Mesendoderm (in vitro differentiated cells): ENCODE results near the gene TAC4.
A peak's percentile ranks its signal among the peaks of the same experiment; 100 is the strongest.

Source experiments
- DNase-seq: peaks from one replicate; pipeline ENCODE4 v3.0.0; 2013
- H2AK5ac ChIP-seq: 2 replicates; pipeline ENCODE4 v1.6.1; 2013; ENCODE audit warnings: low read length, inconsistent platforms
- H2BK120ac ChIP-seq: 2 replicates; pipeline ENCODE4 v1.6.1; 2013; ENCODE audit warnings: low read depth, mild to moderate bottlenecking, low read length, moderate library complexity, mixed read lengths
- H2BK15ac ChIP-seq: replicated peaks from 2 replicates; pipeline ENCODE4 v1.6.1; 2013; ENCODE audit warnings: low read depth, mild to moderate bottlenecking, moderate library complexity
- H2BK5ac ChIP-seq: 2 replicates; pipeline ENCODE4 v1.6.1; 2013; ENCODE audit warnings: low read length, inconsistent platforms
- H3K18ac ChIP-seq: 2 replicates; pipeline ENCODE4 v1.6.1; 2013; ENCODE audit warnings: mild to moderate bottlenecking, low read length, mixed read lengths
- H3K23ac ChIP-seq: one replicate; pipeline ENCODE4 v1.6.1; 2013; ENCODE audit warnings: low read length
- H3K27ac ChIP-seq: 2 replicates; pipeline ENCODE4 v1.5.1; 2013; ENCODE audit warnings: low read depth, mild to moderate bottlenecking, inconsistent platforms, low read length, moderate library complexity
- H3K27me3 ChIP-seq: 2 replicates; pipeline ENCODE4 v1.6.1; 2013; ENCODE audit warnings: low read length, control low read depth, mild to moderate bottlenecking, inconsistent platforms; ENCODE audit not compliant: insufficient read depth, poor library complexity
- H3K36me3 ChIP-seq: 2 replicates; pipeline ENCODE4 v1.6.1; 2013; ENCODE audit warnings: low read length, inconsistent platforms; ENCODE audit not compliant: control insufficient read depth, insufficient read depth
- H3K4ac ChIP-seq: one replicate; pipeline ENCODE4 v1.6.1; 2013; ENCODE audit warnings: low read depth, mild to moderate bottlenecking, low read length, moderate library complexity
- H3K4me1 ChIP-seq: 2 replicates; pipeline ENCODE4 v1.6.1; 2013; ENCODE audit warnings: low read depth, low read length, inconsistent platforms; ENCODE audit not compliant: control insufficient read depth
- H3K4me2 ChIP-seq: 2 replicates; pipeline ENCODE4 v1.6.1; 2013; ENCODE audit warnings: low read length
- H3K4me3 ChIP-seq: 2 replicates; pipeline ENCODE4 v1.5.1; 2013; ENCODE audit warnings: mild to moderate bottlenecking, low read length
- H3K56ac ChIP-seq: one replicate; pipeline ENCODE4 v1.6.1; 2013; ENCODE audit warnings: low read length
- H3K79me1 ChIP-seq: 2 replicates; pipeline ENCODE4 v1.6.1; 2013; ENCODE audit warnings: low read length, inconsistent platforms
- H3K79me2 ChIP-seq: 2 replicates; pipeline ENCODE4 v1.6.1; 2013; ENCODE audit warnings: mild to moderate bottlenecking, low read length; ENCODE audit not compliant: control insufficient read depth, insufficient read depth
- H3K9ac ChIP-seq: 2 replicates; pipeline ENCODE4 v1.6.1; 2013; ENCODE audit warnings: low read length, inconsistent platforms
- H4K5ac ChIP-seq: one replicate; pipeline ENCODE4 v1.6.1; 2013; ENCODE audit warnings: low read length
- H4K8ac ChIP-seq: one replicate; pipeline ENCODE4 v1.6.1; 2013; ENCODE audit warnings: low read depth, mild to moderate bottlenecking, control low read depth, low read length, moderate library complexity
- WGBS: extraction: QIAGEN DNeasy Blood & Tissue Kit; methylation state at CpG from one replicate; pipeline ENCODE4 v1.1.7; 2013; ENCODE audit warnings: low lambda C conversion rate, missing lambda C conversion rate; ENCODE audit not compliant: insufficient coverage; ENCODE audit errors: extremely low coverage; 5-methylcytosine and 5-hydroxymethylcytosine counted together

The TAC4 gene

GRCh38 chr17:49817993-49818392 is 29.9 kb downstream of the TAC4 start:
- Histone ChIP-seq H2BK5ac (no peak overlapping the region), H3K4me1 (peaks cover 10% of the 10 kb centered on the region), H4K5ac (no peak overlapping the region), H3K79me2 (peaks cover 27% of the 10 kb centered on the region), H4K8ac (no peak overlapping the region), H3K9ac (no peak overlapping the region), H3K18ac (no peak overlapping the region), H3K23ac (no peak overlapping the region), H2AK5ac (no peak overlapping the region), H3K56ac (peak overlapping the region; percentile 65), H2BK15ac (no peak overlapping the region), H3K79me1 (peaks cover 11% of the 10 kb centered on the region), H3K4me2 (no peak overlapping the region), H3K36me3 (no peaks in the 10 kb centered on the region), H2BK120ac (no peak overlapping the region), H3K4me3 (no peak overlapping the region), H3K4ac (no peak overlapping the region), H3K27me3 (no peaks in the 10 kb centered on the region), H3K27ac (no peak overlapping the region)
- WGBS = no CpG with 5 or more reads among the region's 4 CpGs
- no peak for DNase-seq

GRCh38 chr17:49815761-49816281 is 32.0 kb downstream of the TAC4 start:
- Histone ChIP-seq H3K56ac (peak overlapping the region; percentile 94), H3K4me2 (peak overlapping the region; percentile 70), H3K23ac (peak overlapping the region; percentile 66), H2BK5ac (peak overlapping the region; percentile 99), H3K27ac (peak overlapping the region; percentile 99), H3K4me3 (peak overlapping the region; percentile 26), H3K79me2 (peaks cover 27% of the 10 kb centered on the region), H3K27me3 (no peaks in the 10 kb centered on the region), H3K4me1 (peaks cover 10% of the 10 kb centered on the region), H2BK120ac (peak overlapping the region; percentile 88), H2AK5ac (peak overlapping the region; percentile 88), H3K4ac (peak overlapping the region; percentile 85), H2BK15ac (no peak overlapping the region), H4K8ac (no peak overlapping the region), H3K36me3 (no peaks in the 10 kb centered on the region), H3K9ac (peak overlapping the region; percentile 82), H3K18ac (peak overlapping the region; percentile 99), H3K79me1 (peaks cover 9% of the 10 kb centered on the region), H4K5ac (peak overlapping the region; percentile 81)
- DNase-seq = peak; percentile 94
- WGBS = no CpG with 5 or more reads among the region's 9 CpGs

- H2BK5ac ChIP-seq = peak overlapping the region; percentile 99
- peak; percentile 66 for DNase-seq
- H3K36me3 ChIP-seq = peaks cover 1% of the 10 kb centered on the region
- H3K4me3 ChIP-seq = peak overlapping the region; percentile 26
- H3K27ac ChIP-seq = peak overlapping the region; percentile 99
- H3K79me2 ChIP-seq = peaks cover 25% of the 10 kb centered on the region
- peak overlapping the region; percentile 99 for H3K18ac ChIP-seq
- no peak overlapping the region for H3K23ac ChIP-seq
- H3K79me1 ChIP-seq = peaks cover 7% of the 10 kb centered on the region
- H3K27me3 ChIP-seq = no peaks in the 10 kb centered on the region
- H3K4ac ChIP-seq = peak overlapping the region; percentile 85
- peak overlapping the region; percentile 94 for H3K56ac ChIP-seq
- peak overlapping the region; percentile 88 for H2BK120ac ChIP-seq
- H3K4me1 ChIP-seq = peaks cover 10% of the 10 kb centered on the region
- no CpG with 5 or more reads among the region's 4 CpGs for WGBS
- H3K4me2 ChIP-seq = peak overlapping the region; percentile 70
- H4K5ac ChIP-seq = peak overlapping the region; percentile 98
- peak overlapping the region; percentile 97 for H2BK15ac ChIP-seq
- peak overlapping the region; percentile 88 for H2AK5ac ChIP-seq
- peak overlapping the region; percentile 81 for H4K8ac ChIP-seq
- peak overlapping the region; percentile 82 for H3K9ac ChIP-seq
These were observed 32.9 kb downstream of the TAC4 start for GRCh38 chr17:49814781-49815529.

GRCh38 chr17:49809056-49809455 is 38.8 kb downstream of the TAC4 start:
- H3K79me1 ChIP-seq = peaks cover 4% of the 10 kb centered on the region
- H2BK15ac ChIP-seq = no peak overlapping the region
- H4K5ac ChIP-seq = no peak overlapping the region
- H3K4me2 ChIP-seq = no peak overlapping the region
- no peak for DNase-seq
- H3K56ac ChIP-seq = no peak overlapping the region
- H3K27ac ChIP-seq = no peak overlapping the region
- no peak overlapping the region for H3K23ac ChIP-seq
- no peak overlapping the region for H3K18ac ChIP-seq
- H3K27me3 ChIP-seq = no peaks in the 10 kb centered on the region
- no peak overlapping the region for H4K8ac ChIP-seq
- H3K36me3 ChIP-seq = peaks cover 1% of the 10 kb centered on the region
- no peak overlapping the region for H2BK120ac ChIP-seq
- no peak overlapping the region for H3K4ac ChIP-seq
- no peak overlapping the region for H3K9ac ChIP-seq
- H3K4me3 ChIP-seq = no peak overlapping the region
- no CpG with 5 or more reads among the region's 4 CpGs for WGBS
- no peak overlapping the region for H2BK5ac ChIP-seq
- H2AK5ac ChIP-seq = no peak overlapping the region
- peaks cover 4% of the 10 kb centered on the region for H3K79me2 ChIP-seq
- peaks cover under 1% of the 10 kb centered on the region for H3K4me1 ChIP-seq

GRCh38 chr17:49798738-49799137 is 49.1 kb downstream of the TAC4 start:
- Histone ChIP-seq H4K5ac (no peak overlapping the region), H3K4me1 (no peaks in the 10 kb centered on the region), H3K4ac (no peak overlapping the region), H3K4me2 (no peak overlapping the region), H2BK120ac (no peak overlapping the region), H3K79me2 (peaks cover 15% of the 10 kb centered on the region), H3K27ac (no peak overlapping the region), H2AK5ac (no peak overlapping the region), H4K8ac (no peak overlapping the region), H3K4me3 (no peak overlapping the region), H3K27me3 (no peaks in the 10 kb centered on the region), H3K23ac (no peak overlapping the region), H3K9ac (no peak overlapping the region), H2BK5ac (no peak overlapping the region), H3K36me3 (peaks cover 6% of the 10 kb centered on the region), H3K56ac (no peak overlapping the region), H3K79me1 (peaks cover 12% of the 10 kb centered on the region), H3K18ac (no peak overlapping the region), H2BK15ac (no peak overlapping the region)
- no CpG with 5 or more reads among the region's 2 CpGs for WGBS
- no peak for DNase-seq
